OCI-LY1 (cell line): Measurements from ENCODE around the gene BLM.

Experiments used
- H2AFZ ChIP-seq: fragments of 200-600 bp; sonication (generic), shearing (Covaris generic); 2 replicates; pipeline ENCODE4 v1.6.0; 2014; ENCODE audit warnings: antibody characterized with exemption, mild to moderate bottlenecking, low read length
- H3F3A ChIP-seq: fragments of 200-600 bp; sonication (generic), shearing (Covaris generic); 2 replicates; pipeline ENCODE4 v1.6.0; 2014; ENCODE audit warnings: mild to moderate bottlenecking, antibody characterized with exemption, low read length, moderate library complexity; ENCODE audit not compliant: insufficient read depth
- H3K27ac ChIP-seq: fragments of 200-600 bp; sonication (generic); 2 replicates; pipeline ENCODE4 v1.5.1; 2014; ENCODE audit warnings: low read length, mixed run types, mild to moderate bottlenecking, low read depth; ENCODE audit not compliant: poor library complexity, severe bottlenecking
- H3K27me3 ChIP-seq: fragments of 200-600 bp; sonication (generic); 2 replicates; pipeline ENCODE4 v1.6.0; 2014; ENCODE audit warnings: antibody characterized with exemption, mild to moderate bottlenecking, low read length, moderate library complexity; ENCODE audit not compliant: insufficient read depth
- H3K36me3 ChIP-seq: fragments of 200-600 bp; sonication (generic); 2 replicates; pipeline ENCODE4 v1.6.1; 2014; ENCODE audit warnings: mild to moderate bottlenecking, antibody characterized with exemption, low read length, moderate library complexity, mixed read lengths; ENCODE audit not compliant: insufficient read depth
- H3K4me1 ChIP-seq: fragments of 200-600 bp; sonication (generic); 2 replicates; pipeline ENCODE4 v1.5.1; 2014; ENCODE audit warnings: mild to moderate bottlenecking, low read length, moderate library complexity; ENCODE audit not compliant: insufficient read depth, severe bottlenecking
- H3K4me2 ChIP-seq: fragments of 200-600 bp; sonication (generic), shearing (Covaris generic); 2 replicates; pipeline ENCODE4 v1.6.1; 2014; ENCODE audit warnings: low read length
- H3K4me3 ChIP-seq: fragments of 200-600 bp; sonication (generic); 2 replicates; pipeline ENCODE4 v1.5.1; 2014; ENCODE audit warnings: low read length, low read depth, mild to moderate bottlenecking, mixed read lengths; ENCODE audit not compliant: poor library complexity, severe bottlenecking
- H3K79me2 ChIP-seq: fragments of 200-600 bp; shearing (Covaris generic); 2 replicates; pipeline ENCODE4 v1.6.1; 2016; ENCODE audit warnings: mixed run types, low read length, mixed read lengths; ENCODE audit not compliant: insufficient read depth
- H3K9ac ChIP-seq: fragments of 200-600 bp; sonication (generic), shearing (Covaris generic); 2 replicates; pipeline ENCODE4 v1.6.1; 2014; ENCODE audit warnings: mild to moderate bottlenecking, low read length, mixed read lengths
- H3K9me2 ChIP-seq: fragments of 200-600 bp; sonication (generic), shearing (Covaris generic); 2 replicates; pipeline ENCODE4 v1.6.1; 2014; ENCODE audit warnings: low read depth, mild to moderate bottlenecking, low read length, mixed read lengths
- H3K9me3 ChIP-seq: fragments of 200-600 bp; shearing (Covaris generic); 2 replicates; pipeline ENCODE4 v1.6.1; 2014; ENCODE audit warnings: low read length, mixed read lengths
- H4K20me1 ChIP-seq: fragments of 200-600 bp; sonication (generic), shearing (Covaris generic); 2 replicates; pipeline ENCODE4 v1.6.0; 2016; ENCODE audit warnings: mild to moderate bottlenecking, low read length; ENCODE audit not compliant: insufficient read depth
- EZH2 ChIP-seq: fragments of 200-600 bp; sonication (generic), shearing (Covaris generic); IDR thresholded peaks from 2 replicates; pipeline ENCODE4 v1.8.0; 2017; ENCODE audit warnings: borderline replicate concordance, mixed run types, mild to moderate bottlenecking, antibody characterized with exemption, low read length, moderate library complexity, mixed read lengths
- TF ChIP-seq, protein P1 (sequence below): fragments of 200-600 bp; sonication (generic), shearing (Covaris generic); IDR thresholded peaks from 2 replicates; pipeline ENCODE4 v1.5.1; 2017; ENCODE audit warnings: mild to moderate bottlenecking, antibody characterized with exemption, low read length, moderate library complexity, mixed read lengths

BLM gene

GRCh38 chr15:90694987-90695386 lies 22.2 kb upstream of the BLM start:
- H3K27me3 ChIP-seq = no peaks in the 10 kb centered on the region
- no peak overlapping the region for H3K27ac ChIP-seq
- H3K4me3 ChIP-seq = no peak overlapping the region
- H4K20me1 ChIP-seq = no peaks in the 10 kb centered on the region
- H3K4me2 ChIP-seq = no peak overlapping the region
- H3K9me2 ChIP-seq = no peaks in the 10 kb centered on the region
- H2AFZ ChIP-seq = no peak overlapping the region
- no peaks in the 10 kb centered on the region for H3K9me3 ChIP-seq
- TF ChIP-seq, protein P1, sequence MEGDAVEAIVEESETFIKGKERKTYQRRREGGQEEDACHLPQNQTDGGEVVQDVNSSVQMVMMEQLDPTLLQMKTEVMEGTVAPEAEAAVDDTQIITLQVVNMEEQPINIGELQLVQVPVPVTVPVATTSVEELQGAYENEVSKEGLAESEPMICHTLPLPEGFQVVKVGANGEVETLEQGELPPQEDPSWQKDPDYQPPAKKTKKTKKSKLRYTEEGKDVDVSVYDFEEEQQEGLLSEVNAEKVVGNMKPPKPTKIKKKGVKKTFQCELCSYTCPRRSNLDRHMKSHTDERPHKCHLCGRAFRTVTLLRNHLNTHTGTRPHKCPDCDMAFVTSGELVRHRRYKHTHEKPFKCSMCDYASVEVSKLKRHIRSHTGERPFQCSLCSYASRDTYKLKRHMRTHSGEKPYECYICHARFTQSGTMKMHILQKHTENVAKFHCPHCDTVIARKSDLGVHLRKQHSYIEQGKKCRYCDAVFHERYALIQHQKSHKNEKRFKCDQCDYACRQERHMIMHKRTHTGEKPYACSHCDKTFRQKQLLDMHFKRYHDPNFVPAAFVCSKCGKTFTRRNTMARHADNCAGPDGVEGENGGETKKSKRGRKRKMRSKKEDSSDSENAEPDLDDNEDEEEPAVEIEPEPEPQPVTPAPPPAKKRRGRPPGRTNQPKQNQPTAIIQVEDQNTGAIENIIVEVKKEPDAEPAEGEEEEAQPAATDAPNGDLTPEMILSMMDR = no peak
- TF ChIP-seq EZH2 = no peak
- no peaks in the 10 kb centered on the region; the same call in 1 of the 2 replicates for H3K36me3 ChIP-seq
- no peaks in the 10 kb centered on the region for H3F3A ChIP-seq
- H3K9ac ChIP-seq = no peak overlapping the region
- peaks cover 8% of the 10 kb centered on the region for H3K4me1 ChIP-seq
- H3K79me2 ChIP-seq = no peaks in the 10 kb centered on the region

DNA sequence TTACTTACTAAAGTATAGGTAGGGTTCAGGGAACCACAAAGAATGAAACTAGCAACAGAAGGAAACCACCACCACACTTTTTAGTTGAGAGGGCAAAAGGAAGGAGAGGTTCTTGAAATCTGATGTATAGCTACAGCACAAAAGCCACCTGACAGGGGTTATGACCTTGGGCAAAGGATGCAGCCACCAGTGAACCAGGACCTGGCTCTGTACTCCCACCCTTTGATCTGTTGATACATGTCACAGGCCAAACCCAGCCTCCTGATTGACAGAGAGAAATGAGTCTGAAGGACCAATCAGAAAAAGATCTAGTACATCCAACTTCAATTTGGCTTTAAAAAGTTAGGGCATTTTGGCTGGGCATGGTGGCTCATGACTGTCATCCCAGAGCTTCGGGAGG lies 20.0 kb upstream of the BLM start:
- Histone ChIP-seq H3K27me3 (no peaks in the 10 kb centered on the region), H4K20me1 (no peaks in the 10 kb centered on the region), H3K4me3 (no peak overlapping the region), H3K79me2 (no peaks in the 10 kb centered on the region), H3K4me1 (peaks cover under 1% of the 10 kb centered on the region), H3K4me2 (no peak overlapping the region), H3K9me3 (no peaks in the 10 kb centered on the region), H2AFZ (no peak overlapping the region), H3F3A (no peaks in the 10 kb centered on the region), H3K36me3 (no peaks in the 10 kb centered on the region; the same call in 1 of the 2 replicates), H3K9ac (no peak overlapping the region), H3K27ac (no peak overlapping the region), H3K9me2 (no peaks in the 10 kb centered on the region)
- TF ChIP-seq, protein P1 = no peak

- H3K4me2 ChIP-seq = no peak overlapping the region
- no peaks in the 10 kb centered on the region for H3K27me3 ChIP-seq
- no peak overlapping the region for H2AFZ ChIP-seq
- H4K20me1 ChIP-seq = no peaks in the 10 kb centered on the region
- H3K9ac ChIP-seq = no peak overlapping the region
- H3K9me2 ChIP-seq = no peaks in the 10 kb centered on the region
- no peak for TF ChIP-seq EZH2
- TF ChIP-seq, protein P1 = no peak
- peaks cover 9% of the 10 kb centered on the region; the same call in 1 of the 2 replicates for H3K36me3 ChIP-seq
- H3K4me1 ChIP-seq = no peaks in the 10 kb centered on the region
- H3K4me3 ChIP-seq = no peak overlapping the region
- no peak overlapping the region for H3K27ac ChIP-seq
- no peaks in the 10 kb centered on the region for H3F3A ChIP-seq
- H3K79me2 ChIP-seq = no peaks in the 10 kb centered on the region
- 0 out of 2 replicates have a peak, but pooled peaks cover 6% of the 10 kb centered on the region for H3K9me3 ChIP-seq
Observed at GRCh38 chr15:90698629-90699028, 18.5 kb upstream of the BLM start.
